A549 treated with RU486 at 1 μM for 4 hours (cell line): ENCODE data around the gene IDS. TPM values are rescaled to one million over a fixed set of nuclear protein-coding genes. Genes with fewer than 3 reads are reported as not detected.

Experiments
- total RNA-seq: library from RNA; stranded (reverse); fragments of 200-300 nt; extraction: Qiagen RNA extraction; gene quantifications from 5 replicates; pipeline ENCODE4 v1.2.3, GENCODE V29; 2022; ENCODE audit warnings: low read depth

IDS gene, protein sequence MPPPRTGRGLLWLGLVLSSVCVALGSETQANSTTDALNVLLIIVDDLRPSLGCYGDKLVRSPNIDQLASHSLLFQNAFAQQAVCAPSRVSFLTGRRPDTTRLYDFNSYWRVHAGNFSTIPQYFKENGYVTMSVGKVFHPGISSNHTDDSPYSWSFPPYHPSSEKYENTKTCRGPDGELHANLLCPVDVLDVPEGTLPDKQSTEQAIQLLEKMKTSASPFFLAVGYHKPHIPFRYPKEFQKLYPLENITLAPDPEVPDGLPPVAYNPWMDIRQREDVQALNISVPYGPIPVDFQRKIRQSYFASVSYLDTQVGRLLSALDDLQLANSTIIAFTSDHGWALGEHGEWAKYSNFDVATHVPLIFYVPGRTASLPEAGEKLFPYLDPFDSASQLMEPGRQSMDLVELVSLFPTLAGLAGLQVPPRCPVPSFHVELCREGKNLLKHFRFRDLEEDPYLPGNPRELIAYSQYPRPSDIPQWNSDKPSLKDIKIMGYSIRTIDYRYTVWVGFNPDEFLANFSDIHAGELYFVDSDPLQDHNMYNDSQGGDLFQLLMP
- total RNA-seq, result 93.7 to 113 TPM (median 102 TPM) in 5 replicates

DNA sequence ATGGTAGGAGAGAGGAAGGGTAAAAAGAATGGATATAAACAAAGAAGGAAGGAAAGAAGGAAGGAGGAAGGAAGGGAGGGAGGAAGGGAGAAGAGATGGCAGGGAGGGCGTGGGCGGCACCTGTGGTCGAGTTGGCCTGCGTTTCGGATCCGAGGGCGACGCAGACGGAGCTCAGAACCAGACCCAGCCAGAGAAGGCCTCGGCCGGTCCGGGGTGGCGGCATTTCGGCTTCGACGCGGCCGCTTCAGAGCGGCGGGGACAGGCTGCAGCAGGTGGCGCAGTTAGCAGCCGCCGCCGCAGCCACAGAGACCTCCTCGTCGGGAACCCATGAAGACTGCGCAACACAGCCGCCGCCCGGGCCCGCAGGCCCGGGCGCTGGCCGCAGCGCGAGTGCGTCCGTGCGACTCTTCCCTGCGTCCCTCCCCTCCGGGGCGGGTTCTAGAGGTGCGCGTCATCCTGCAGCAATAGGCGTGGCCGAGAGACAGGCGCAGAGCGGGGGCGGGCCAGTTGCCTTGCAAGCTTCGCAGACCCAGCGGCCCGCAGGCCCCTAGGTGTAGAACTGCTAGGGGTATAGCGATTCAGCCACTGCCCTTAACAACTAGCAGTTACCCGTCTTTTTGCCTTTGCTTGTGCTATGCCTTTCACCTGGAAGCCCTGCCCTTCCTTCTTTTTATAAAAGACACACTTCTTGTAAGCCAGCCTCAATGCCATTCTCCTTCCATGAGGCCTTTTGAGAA lies at the start of gene IDS:
IDS (minus strand) TSS at position 392 of the 737 bp plus-strand sequence; CDS start at position 223, 169 bp downstream.

DNA sequence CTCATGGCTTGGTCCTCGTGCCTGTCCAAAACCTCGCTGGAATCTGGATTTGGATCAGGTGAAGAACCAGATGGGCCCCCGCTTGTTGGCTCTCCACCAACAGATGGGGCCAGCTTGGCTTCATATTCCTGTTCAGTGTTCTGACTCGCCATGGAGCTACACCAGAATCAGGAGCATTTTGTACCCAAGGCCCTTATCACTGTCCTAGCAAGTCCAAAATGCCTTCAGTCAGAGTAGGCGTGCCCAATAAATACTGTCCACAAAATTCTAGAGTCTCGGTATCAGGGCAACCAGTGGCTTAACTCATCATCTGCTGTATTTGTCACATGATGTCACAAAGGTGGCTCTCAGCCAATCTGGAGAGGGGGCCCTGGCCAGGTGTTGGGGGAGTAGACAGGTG lies 44.6 kb upstream of the IDS start, which contains the start of gene HSFX3:
HSFX3 (minus strand) TSS at position 224 of the 400 bp plus-strand sequence; CDS start at position 152, 72 bp downstream.

DNA sequence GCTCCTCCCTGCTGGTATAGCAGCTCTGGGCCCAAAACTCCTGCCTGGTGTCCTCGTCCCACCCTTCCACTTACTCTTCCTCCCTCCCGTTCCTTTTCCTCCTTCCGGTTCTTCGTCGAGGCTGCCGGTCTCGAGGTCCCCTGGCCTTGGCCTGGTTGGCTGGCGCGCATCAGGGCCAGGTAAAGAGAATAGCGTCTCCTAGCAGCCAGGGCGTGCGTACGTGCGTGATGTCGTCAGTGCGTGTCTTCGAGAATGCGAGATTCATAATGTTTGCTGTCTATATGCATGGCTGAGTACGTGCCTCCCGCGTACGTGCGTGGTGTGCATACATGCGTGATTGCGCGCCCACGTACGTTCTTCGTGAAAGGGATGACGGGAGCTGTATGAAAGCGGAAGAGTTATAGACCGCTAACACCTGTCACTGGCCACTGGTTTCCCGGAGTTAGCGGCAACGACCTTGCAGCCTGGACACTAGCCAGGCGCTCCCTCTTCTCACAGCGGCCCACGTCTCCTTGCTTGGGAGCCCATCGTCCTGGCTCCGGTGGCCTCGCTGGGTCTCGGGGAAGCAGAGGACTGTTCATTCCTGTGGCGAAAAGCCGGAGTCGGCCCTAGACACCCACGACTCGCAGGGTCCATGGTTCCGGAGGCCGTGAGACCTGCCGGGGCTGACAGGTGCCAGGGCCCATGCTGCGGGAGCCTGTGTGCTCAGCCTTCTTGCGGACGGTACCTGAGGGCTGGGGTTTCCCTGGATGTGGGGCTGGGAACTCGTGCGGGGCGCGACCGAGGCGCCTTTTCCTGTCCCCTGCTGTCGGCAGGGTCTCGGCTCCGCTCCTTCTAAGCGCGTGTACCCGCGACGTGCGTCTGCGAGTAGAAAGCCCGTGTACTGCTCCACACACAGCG lies 35.8 kb upstream of the IDS start, which contains the start of gene EOLA1:
EOLA1 (plus strand) TSS at position 392 of the 900 bp plus-strand sequence. CDS start 4,619 bp downstream, outside the sequence.

Other genes starting within 250 kb of the IDS start
- gene EOLA1, start 35.7 kb upstream of the IDS start, total RNA-seq, result 19.1 to 21.3 TPM (median 20.8 TPM) in 5 replicates
- not detected in 5 replicates for gene HSFX3, start 44.6 kb upstream of the IDS start, total RNA-seq
- gene MAGEA9B, start 82.2 kb upstream of the IDS start, total RNA-seq, result 0.11 TPM in 1 of 5 replicates, not detected in the others
- gene HSFX2, start 90.0 kb upstream of the IDS start, total RNA-seq, result 0.13 to 0.55 TPM in 2 of 5 replicates, not detected in the others
- 27.3 to 32.0 TPM (median 29.9 TPM) in 5 replicates for gene TMEM185A, start 126.5 kb upstream of the IDS start, total RNA-seq
- gene MAGEA11, start 206.8 kb upstream of the IDS start, total RNA-seq, result not detected in 5 replicates